ENCODE measurements around the gene ADGRF4.

ADGRF4 gene

DNA sequence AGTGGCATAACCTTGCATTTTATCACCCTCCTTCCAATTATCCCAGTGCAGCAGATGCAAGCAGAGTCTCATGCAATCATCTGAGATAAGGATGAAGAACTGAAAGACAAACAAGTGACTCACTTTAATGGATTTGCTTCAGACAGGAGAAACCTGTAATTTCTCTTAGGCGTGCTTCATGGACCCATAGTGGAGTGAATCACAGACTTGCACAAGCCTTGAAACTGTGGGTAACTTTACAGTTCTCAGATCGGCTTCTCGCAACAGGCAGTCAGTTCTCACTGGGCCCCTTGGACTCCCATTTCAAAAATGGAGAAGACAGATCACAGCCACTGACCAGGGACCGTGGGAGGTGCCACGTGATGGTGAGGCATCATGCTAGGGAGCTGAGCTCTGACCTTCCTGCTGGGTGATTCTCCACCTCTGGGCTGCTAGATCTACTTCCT is at the start of gene ADGRF4:
Gene ADGRF4 (plus strand): TSS at position 239 of the 446 bp plus-strand sequence. CDS start 8,666 bp downstream, outside the sequence.
- no peak within 1 kb of the TSS for H3K4me3 Mint-ChIP-seq
- H3K27me3 Mint-ChIP-seq (ENCODE audit: low read depth) = no peaks in the 10 kb centered on the region
- H3K9me3 Mint-ChIP-seq = no peaks in the 10 kb centered on the region
- no peaks in the 10 kb centered on the region for H3K4me1 Mint-ChIP-seq
- no peak within 1 kb of the TSS for H3K27ac Mint-ChIP-seq
- no peaks in the 10 kb centered on the region for H3K36me3 Mint-ChIP-seq (ENCODE audit: low read depth)
- no peak for TF ChIP-seq CTCF (IDR thresholded peaks at IDR 0.05; ENCODE audit: unreplicated experiment in 3 of 3)

DNA sequence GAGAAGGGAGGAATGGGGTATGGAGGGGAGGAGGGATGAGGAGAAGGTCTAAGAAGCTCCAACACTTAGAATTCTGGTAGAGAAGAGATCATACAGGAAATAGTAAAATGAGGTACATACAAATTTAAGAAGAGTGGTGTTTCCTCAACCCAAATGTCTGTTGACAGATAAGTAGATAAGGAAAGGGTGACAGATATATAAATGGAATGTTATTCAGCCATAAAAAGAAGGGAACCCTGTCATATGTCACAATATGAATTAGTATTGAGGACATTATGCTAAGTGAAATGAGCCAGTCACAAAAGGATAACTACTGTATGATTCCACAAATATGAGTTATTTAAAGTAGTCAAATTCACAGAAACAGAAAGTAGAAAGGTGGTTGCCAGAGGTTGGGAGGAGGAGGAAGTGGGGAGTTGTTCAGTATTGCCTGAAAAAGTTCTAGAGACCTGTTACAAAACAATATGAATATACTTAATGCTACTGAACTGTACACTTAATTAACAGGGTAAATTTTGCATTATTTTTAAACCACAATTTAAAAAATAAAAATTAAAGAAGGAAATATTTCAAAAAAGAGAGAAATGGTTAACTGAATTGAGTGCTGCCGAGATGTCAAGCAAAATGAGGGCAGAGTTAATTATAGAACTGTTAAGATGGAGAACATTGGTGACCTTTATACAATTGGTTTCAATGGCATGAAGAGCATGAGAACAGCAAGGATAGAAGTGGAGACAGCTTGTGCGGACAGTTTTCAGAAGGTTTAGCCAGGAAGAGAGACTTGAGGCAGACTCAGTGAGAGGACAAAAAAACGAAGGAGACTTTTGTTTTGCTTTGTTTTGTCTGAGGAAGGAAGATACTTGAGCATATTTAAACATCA is 47.6 kb upstream of the ADGRF4 start:
- Mint-ChIP-seq H3K27me3 (ENCODE audit: low read depth) (no peaks in the 10 kb centered on the region), H3K27ac (no peak overlapping the region), H3K4me3 (no peak overlapping the region), H3K4me1 (no peaks in the 10 kb centered on the region), H3K9me3 (no peaks in the 10 kb centered on the region), H3K36me3 (ENCODE audit: low read depth) (no peaks in the 10 kb centered on the region)
- TF ChIP-seq CTCF (IDR thresholded peaks at IDR 0.05; ENCODE audit: unreplicated experiment in 3 of 3) = no peak

GRCh38 chr6:47651505-47651944 is 46.9 kb upstream of the ADGRF4 start:
- no peak overlapping the region for H3K27ac Mint-ChIP-seq
- H3K27me3 Mint-ChIP-seq (ENCODE audit: low read depth) = no peaks in the 10 kb centered on the region

GRCh38 chr6:47653706-47654105 is 44.7 kb upstream of the ADGRF4 start:
- no peak for TF ChIP-seq CTCF (IDR thresholded peaks at IDR 0.05; ENCODE audit: unreplicated experiment in 3 of 3)
- Mint-ChIP-seq H3K27ac (no peak overlapping the region), H3K27me3 (ENCODE audit: low read depth) (no peaks in the 10 kb centered on the region), H3K4me1 (no peaks in the 10 kb centered on the region), H3K4me3 (no peak overlapping the region), H3K36me3 (ENCODE audit: low read depth) (no peaks in the 10 kb centered on the region), H3K9me3 (no peaks in the 10 kb centered on the region)

More at GRCh38 chr6:47651505-47651944, 46.9 kb upstream of the ADGRF4 start:
- TF ChIP-seq CTCF (IDR thresholded peaks at IDR 0.05; ENCODE audit: unreplicated experiment in 3 of 3) = no peak
- H3K36me3 Mint-ChIP-seq (ENCODE audit: low read depth) = no peaks in the 10 kb centered on the region
- H3K4me1 Mint-ChIP-seq = no peaks in the 10 kb centered on the region
- H3K9me3 Mint-ChIP-seq = no peaks in the 10 kb centered on the region
- no peak overlapping the region for H3K4me3 Mint-ChIP-seq

DNA sequence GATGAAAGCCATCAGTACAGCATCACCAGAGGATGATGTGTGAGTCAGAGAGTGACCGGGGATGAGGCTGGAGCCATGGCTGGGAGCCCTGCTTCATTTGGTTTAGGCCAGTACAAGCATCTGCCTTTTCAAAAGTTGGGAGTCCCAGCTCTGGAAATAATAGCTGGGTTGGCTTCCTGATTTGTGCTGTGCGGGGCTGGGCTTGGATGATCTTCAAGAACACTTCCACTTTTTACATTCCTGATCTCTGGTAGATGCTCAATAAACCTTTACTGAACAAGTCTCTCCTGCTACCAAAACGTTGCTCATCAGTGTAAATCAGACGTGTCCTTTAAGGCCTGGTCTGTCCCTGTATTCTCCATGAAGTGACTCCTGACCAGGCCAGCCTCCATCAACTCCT is 44.1 kb upstream of the ADGRF4 start:
- Mint-ChIP-seq H3K4me3 (no peak overlapping the region), H3K36me3 (ENCODE audit: low read depth) (no peaks in the 10 kb centered on the region), H3K9me3 (no peaks in the 10 kb centered on the region), H3K27me3 (ENCODE audit: low read depth) (no peaks in the 10 kb centered on the region), H3K4me1 (no peaks in the 10 kb centered on the region), H3K27ac (no peak overlapping the region)
- no peak for TF ChIP-seq CTCF (IDR thresholded peaks at IDR 0.05; ENCODE audit: unreplicated experiment in 3 of 3)

All from nephron (organoid).